ENCODE data around the gene TMEM132A. TPM values are rescaled to one million over a fixed set of nuclear protein-coding genes. Genes with fewer than 3 reads are reported as not detected.

Gene TMEM132A
- total RNA-seq, 1 experiment from 2014 or later = 57.7 TPM

GRCh38 chr11:60912851-60913528 is 11.3 kb upstream of the TMEM132A start:
- Histone ChIP-seq H3K27ac (peak overlapping the region; percentile 90), H3K36me3 (no peaks in the 10 kb centered on the region)
- DNase-seq = peak; percentile 11 to 25

GRCh38 chr11:60913793-60914632 is 10.2 kb upstream of the TMEM132A start, which contains the start of gene TMEM109:
TMEM109 (plus strand) TSS chr11:60914158; CDS start chr11:60919694, 5,536 bp downstream.
- DNase-seq = peak; percentile 90 to 95
- peaks cover 12% of the 10 kb centered on the region for H3K4me1 ChIP-seq
- peak within 1 kb of the TSS; percentile 68 for H3K4me3 ChIP-seq
- H3K36me3 ChIP-seq = no peaks in the 10 kb centered on the region
- no peaks in the 10 kb centered on the region for H3K9me3 ChIP-seq (replicated peaks)
- no peaks in the 10 kb centered on the region for H3K27me3 ChIP-seq
- peak within 1 kb of the TSS; percentile 90 for H3K27ac ChIP-seq

More at GRCh38 chr11:60912851-60913528, 11.3 kb upstream of the TMEM132A start:
- Histone ChIP-seq H3K4me3 (peak overlapping the region; percentile 68), H3K27me3 (no peaks in the 10 kb centered on the region), H3K4me1 (peaks cover 12% of the 10 kb centered on the region), H3K9me3 (replicated peaks) (no peaks in the 10 kb centered on the region)

DNA sequence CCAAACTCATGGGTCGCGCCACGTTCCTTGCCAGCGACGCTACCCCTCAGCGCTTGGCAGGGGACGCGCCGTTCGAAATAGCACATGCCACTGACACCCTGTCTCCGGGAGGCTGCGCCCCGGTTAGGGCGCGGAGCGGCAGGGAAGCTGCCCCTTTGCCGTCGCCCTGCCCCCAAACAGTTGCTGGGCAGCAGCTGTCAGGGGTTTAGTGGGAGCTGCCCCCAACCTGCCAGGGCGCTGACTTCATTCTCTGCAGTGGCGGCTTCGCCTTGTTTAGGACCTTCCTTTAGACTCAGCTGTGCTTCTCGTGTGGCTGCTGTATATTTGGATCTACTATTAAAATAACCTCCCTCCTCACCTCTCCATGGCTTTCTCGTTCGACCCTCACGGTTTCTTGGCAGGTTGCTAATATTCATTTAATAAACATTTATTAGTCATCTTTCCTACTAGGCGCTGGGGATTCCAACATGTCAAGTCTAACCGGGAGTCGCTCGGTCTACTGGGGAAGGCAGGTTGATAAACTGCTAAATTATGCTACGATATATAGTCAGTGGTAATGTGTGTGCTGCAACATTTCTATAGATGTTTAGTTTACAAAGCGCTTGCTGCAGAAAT is 9.5 kb upstream of the TMEM132A start:
- H3K27me3 ChIP-seq = no peaks in the 10 kb centered on the region
- DNase-seq = peak; percentile 86 to 88
- peaks cover 5% of the 10 kb centered on the region; the same call in 1 of the 2 replicates for H3K36me3 ChIP-seq
- H3K9me3 ChIP-seq (replicated peaks) = no peaks in the 10 kb centered on the region
- H3K4me3 ChIP-seq = peak overlapping the region; percentile 68
- peaks cover 12% of the 10 kb centered on the region for H3K4me1 ChIP-seq
- peak overlapping the region; percentile 90 for H3K27ac ChIP-seq

DNA sequence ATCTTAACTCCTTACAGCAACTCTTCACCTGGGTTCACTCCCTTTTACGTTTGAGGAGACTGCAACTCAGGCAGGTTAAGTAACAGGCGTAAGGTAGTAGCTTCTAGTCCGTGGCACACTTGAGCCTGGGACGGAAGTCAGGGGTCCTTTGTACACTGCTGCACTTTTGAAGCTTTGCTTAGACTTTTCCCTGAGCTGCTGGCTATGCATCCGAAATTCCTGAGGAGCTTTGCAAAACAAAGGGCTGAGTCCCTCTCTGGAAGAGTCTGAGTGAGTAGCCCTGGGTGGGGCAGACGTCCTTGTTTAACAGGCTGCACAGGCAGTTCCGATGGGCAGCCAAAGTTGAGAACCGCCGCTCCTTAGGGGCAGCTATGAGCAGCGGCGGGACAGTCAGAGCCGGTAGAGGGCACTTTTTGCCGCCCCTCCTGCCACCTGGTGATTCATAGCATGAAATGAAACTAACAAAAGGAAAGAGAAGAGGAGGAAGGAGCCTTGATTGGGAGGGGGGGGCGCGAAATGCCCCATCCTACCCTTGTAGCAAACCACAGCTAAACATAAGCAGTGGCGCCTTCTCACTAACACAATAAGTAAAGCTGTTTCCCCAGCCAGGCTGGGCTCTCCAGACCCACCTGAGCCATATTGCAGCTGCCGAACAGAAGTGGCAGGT is 8.9 kb upstream of the TMEM132A start:
- Histone ChIP-seq H3K36me3 (peaks cover 11% of the 10 kb centered on the region; the same call in 1 of the 2 replicates), H3K4me1 (peaks cover 12% of the 10 kb centered on the region), H3K9me3 (replicated peaks) (no peaks in the 10 kb centered on the region), H3K27ac (peak overlapping the region; percentile 90), H3K27me3 (no peaks in the 10 kb centered on the region), H3K4me3 (peak overlapping the region; percentile 68)
- peak; percentile 37 to 50 for DNase-seq

DNA sequence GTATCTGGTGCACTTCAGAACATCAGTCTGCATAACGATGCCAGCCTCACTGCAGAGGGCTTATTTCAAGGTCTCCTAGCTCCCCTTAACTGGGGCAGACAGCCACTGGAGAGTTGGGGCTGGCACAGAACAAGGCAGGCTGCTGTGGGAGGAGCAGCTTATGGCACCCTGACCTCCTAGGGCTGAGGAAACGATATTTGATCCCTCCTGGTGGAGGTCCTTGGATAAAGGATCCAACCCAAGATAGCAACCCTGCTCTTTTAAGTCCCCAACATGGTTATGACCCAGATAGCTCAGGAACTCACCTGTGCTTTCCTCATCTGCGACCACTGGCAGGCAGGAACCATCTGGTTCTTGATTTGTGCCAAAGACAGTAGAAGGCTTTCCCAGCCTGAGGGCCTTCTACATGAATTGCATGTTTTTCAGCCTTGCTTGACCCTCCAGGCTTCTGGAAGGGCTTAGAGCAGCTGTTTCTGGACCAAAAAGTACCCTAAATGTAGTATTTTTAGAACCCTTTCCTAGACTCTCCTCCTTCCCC is 7.5 kb upstream of the TMEM132A start:
- Histone ChIP-seq H3K27ac (no peak overlapping the region), H3K27me3 (no peaks in the 10 kb centered on the region), H3K4me1 (peaks cover 12% of the 10 kb centered on the region), H3K36me3 (peaks cover 13% of the 10 kb centered on the region; the same call in 1 of the 2 replicates), H3K9me3 (replicated peaks) (no peaks in the 10 kb centered on the region), H3K4me3 (no peak overlapping the region)
- no peak for DNase-seq

- peaks cover 9% of the 10 kb centered on the region for H3K4me1 ChIP-seq
- H3K36me3 ChIP-seq = peaks cover 14% of the 10 kb centered on the region; the same call in 1 of the 2 replicates
- H3K27ac ChIP-seq = no peak overlapping the region
- H3K4me3 ChIP-seq = no peak overlapping the region
- no peaks in the 10 kb centered on the region for H3K27me3 ChIP-seq
- no peaks in the 10 kb centered on the region for H3K9me3 ChIP-seq (replicated peaks)
- no peak for DNase-seq
Measured at GRCh38 chr11:60917267-60917666, 7.0 kb upstream of the TMEM132A start.

- Histone ChIP-seq H3K9me3 (replicated peaks) (no peaks in the 10 kb centered on the region), H3K4me3 (no peak overlapping the region), H3K27ac (no peak overlapping the region), H3K36me3 (peaks cover 16% of the 10 kb centered on the region; the same call in 1 of the 2 replicates), H3K27me3 (no peaks in the 10 kb centered on the region), H3K4me1 (peaks cover 9% of the 10 kb centered on the region)
- no peak for DNase-seq
Measured at GRCh38 chr11:60918251-60918938, 5.9 kb upstream of the TMEM132A start.

GRCh38 chr11:60918939-60919265 is 5.4 kb upstream of the TMEM132A start:
- H3K4me1 ChIP-seq = peaks cover 10% of the 10 kb centered on the region
- H3K4me3 ChIP-seq = no peak overlapping the region
- no peaks in the 10 kb centered on the region for H3K9me3 ChIP-seq (replicated peaks)
- H3K27ac ChIP-seq = no peak overlapping the region
- no peaks in the 10 kb centered on the region for H3K27me3 ChIP-seq
- DNase-seq = no peak
- H3K36me3 ChIP-seq = peaks cover 16% of the 10 kb centered on the region; the same call in 1 of the 2 replicates

GRCh38 chr11:60919320-60919719 is 4.9 kb upstream of the TMEM132A start:
- H3K36me3 ChIP-seq = peaks cover 16% of the 10 kb centered on the region; the same call in 1 of the 2 replicates
- H3K27ac ChIP-seq = no peak overlapping the region

GRCh38 chr11:60919956-60920355 is 4.3 kb upstream of the TMEM132A start:
- H3K36me3 ChIP-seq = peaks cover 16% of the 10 kb centered on the region; the same call in 1 of the 2 replicates
- no peaks in the 10 kb centered on the region for H3K27me3 ChIP-seq
- H3K4me1 ChIP-seq = peaks cover 13% of the 10 kb centered on the region
- H3K4me3 ChIP-seq = no peak overlapping the region
- H3K27ac ChIP-seq = no peak overlapping the region
- H3K9me3 ChIP-seq (replicated peaks) = no peaks in the 10 kb centered on the region
- no peak for DNase-seq

More at GRCh38 chr11:60919320-60919719, 4.9 kb upstream of the TMEM132A start:
- peaks cover 13% of the 10 kb centered on the region for H3K4me1 ChIP-seq
- H3K27me3 ChIP-seq = no peaks in the 10 kb centered on the region
- no peak for DNase-seq
- H3K4me3 ChIP-seq = no peak overlapping the region
- no peaks in the 10 kb centered on the region for H3K9me3 ChIP-seq (replicated peaks)

GRCh38 chr11:60921259-60921658 is 3.0 kb upstream of the TMEM132A start:
- no peak for DNase-seq
- Histone ChIP-seq H3K4me3 (no peak overlapping the region), H3K4me1 (peaks cover 15% of the 10 kb centered on the region), H3K9me3 (replicated peaks) (no peaks in the 10 kb centered on the region), H3K27me3 (no peaks in the 10 kb centered on the region), H3K27ac (no peak overlapping the region), H3K36me3 (peaks cover 16% of the 10 kb centered on the region; the same call in 1 of the 2 replicates)

DNA sequence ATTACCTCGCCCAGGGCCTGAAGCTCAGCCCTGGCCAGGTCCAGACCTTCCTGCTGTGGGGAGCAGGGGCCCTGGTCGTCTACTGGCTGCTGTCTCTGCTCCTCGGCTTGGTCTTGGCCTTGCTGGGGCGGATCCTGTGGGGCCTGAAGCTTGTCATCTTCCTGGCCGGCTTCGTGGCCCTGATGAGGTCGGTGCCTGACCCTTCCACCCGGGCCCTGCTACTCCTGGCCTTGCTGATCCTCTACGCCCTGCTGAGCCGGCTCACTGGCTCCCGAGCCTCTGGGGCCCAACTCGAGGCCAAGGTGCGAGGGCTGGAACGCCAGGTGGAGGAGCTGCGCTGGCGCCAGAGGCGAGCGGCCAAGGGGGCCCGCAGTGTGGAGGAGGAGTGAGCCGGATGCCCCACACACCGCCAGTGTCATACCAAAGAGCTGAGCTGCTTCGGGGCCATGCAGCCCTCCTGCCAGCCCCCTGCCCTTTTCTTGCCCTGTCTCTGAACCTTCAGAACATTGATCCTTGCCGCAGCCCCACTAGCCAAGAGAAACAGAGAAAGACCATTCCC is 2.4 kb upstream of the TMEM132A start:
- no peaks in the 10 kb centered on the region for H3K9me3 ChIP-seq (replicated peaks)
- no peak overlapping the region for H3K27ac ChIP-seq
- no peak for DNase-seq
- H3K27me3 ChIP-seq = no peaks in the 10 kb centered on the region
- peaks cover 16% of the 10 kb centered on the region; the same call in 1 of the 2 replicates for H3K36me3 ChIP-seq
- H3K4me1 ChIP-seq = peaks cover 11% of the 10 kb centered on the region; the same call in 1 of the 2 replicates
- no peak overlapping the region for H3K4me3 ChIP-seq

GRCh38 chr11:60922906-60923305 is 1.4 kb upstream of the TMEM132A start:
- Histone ChIP-seq H3K4me3 (no peak overlapping the region), H3K9me3 (replicated peaks) (no peaks in the 10 kb centered on the region), H3K27ac (no peak overlapping the region), H3K36me3 (peaks cover 16% of the 10 kb centered on the region; the same call in 1 of the 2 replicates), H3K27me3 (no peaks in the 10 kb centered on the region), H3K4me1 (peaks cover 11% of the 10 kb centered on the region; the same call in 1 of the 2 replicates)
- DNase-seq = no peak
